ENCODE results near the gene USP37. TPM values are rescaled to one million over a fixed set of nuclear protein-coding genes. Genes with fewer than 3 reads are reported as not detected.
A peak's percentile ranks its signal among the peaks of the same experiment; 100 is the strongest.

Gene USP37
- total and polyA plus RNA-seq, 2 of the 13 experiments (the other 11 are each of a cell fraction or from before 2014, with no cell fraction given), result 6.5 to 30.6 TPM

- TF ChIP-seq, protein P1, sequence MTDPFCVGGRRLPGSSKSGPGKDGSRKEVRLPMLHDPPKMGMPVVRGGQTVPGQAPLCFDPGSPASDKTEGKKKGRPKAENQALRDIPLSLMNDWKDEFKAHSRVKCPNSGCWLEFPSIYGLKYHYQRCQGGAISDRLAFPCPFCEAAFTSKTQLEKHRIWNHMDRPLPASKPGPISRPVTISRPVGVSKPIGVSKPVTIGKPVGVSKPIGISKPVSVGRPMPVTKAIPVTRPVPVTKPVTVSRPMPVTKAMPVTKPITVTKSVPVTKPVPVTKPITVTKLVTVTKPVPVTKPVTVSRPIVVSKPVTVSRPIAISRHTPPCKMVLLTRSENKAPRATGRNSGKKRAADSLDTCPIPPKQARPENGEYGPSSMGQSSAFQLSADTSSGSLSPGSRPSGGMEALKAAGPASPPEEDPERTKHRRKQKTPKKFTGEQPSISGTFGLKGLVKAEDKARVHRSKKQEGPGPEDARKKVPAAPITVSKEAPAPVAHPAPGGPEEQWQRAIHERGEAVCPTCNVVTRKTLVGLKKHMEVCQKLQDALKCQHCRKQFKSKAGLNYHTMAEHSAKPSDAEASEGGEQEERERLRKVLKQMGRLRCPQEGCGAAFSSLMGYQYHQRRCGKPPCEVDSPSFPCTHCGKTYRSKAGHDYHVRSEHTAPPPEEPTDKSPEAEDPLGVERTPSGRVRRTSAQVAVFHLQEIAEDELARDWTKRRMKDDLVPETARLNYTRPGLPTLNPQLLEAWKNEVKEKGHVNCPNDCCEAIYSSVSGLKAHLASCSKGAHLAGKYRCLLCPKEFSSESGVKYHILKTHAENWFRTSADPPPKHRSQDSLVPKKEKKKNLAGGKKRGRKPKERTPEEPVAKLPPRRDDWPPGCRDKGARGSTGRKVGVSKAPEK (CRISPR knock-in tag; IDR thresholded peaks at IDR 0.05; ENCODE audit: borderline replicate concordance), result no peak
- TF ChIP-seq ZNF737 (CRISPR knock-in tag; IDR thresholded peaks at IDR 0.05; ENCODE audit: borderline replicate concordance), result no peak
- TF ChIP-seq, protein P2, sequence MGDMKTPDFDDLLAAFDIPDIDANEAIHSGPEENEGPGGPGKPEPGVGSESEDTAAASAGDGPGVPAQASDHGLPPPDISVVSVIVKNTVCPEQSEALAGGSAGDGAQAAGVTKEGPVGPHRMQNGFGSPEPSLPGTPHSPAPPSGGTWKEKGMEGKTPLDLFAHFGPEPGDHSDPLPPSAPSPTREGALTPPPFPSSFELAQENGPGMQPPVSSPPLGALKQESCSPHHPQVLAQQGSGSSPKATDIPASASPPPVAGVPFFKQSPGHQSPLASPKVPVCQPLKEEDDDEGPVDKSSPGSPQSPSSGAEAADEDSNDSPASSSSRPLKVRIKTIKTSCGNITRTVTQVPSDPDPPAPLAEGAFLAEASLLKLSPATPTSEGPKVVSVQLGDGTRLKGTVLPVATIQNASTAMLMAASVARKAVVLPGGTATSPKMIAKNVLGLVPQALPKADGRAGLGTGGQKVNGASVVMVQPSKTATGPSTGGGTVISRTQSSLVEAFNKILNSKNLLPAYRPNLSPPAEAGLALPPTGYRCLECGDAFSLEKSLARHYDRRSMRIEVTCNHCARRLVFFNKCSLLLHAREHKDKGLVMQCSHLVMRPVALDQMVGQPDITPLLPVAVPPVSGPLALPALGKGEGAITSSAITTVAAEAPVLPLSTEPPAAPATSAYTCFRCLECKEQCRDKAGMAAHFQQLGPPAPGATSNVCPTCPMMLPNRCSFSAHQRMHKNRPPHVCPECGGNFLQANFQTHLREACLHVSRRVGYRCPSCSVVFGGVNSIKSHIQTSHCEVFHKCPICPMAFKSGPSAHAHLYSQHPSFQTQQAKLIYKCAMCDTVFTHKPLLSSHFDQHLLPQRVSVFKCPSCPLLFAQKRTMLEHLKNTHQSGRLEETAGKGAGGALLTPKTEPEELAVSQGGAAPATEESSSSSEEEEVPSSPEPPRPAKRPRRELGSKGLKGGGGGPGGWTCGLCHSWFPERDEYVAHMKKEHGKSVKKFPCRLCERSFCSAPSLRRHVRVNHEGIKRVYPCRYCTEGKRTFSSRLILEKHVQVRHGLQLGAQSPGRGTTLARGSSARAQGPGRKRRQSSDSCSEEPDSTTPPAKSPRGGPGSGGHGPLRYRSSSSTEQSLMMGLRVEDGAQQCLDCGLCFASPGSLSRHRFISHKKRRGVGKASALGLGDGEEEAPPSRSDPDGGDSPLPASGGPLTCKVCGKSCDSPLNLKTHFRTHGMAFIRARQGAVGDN (CRISPR knock-in tag; IDR thresholded peaks at IDR 0.05), result peak; percentile 31; the same call in 1 of the 2 replicates
- TF ChIP-seq, protein P3, sequence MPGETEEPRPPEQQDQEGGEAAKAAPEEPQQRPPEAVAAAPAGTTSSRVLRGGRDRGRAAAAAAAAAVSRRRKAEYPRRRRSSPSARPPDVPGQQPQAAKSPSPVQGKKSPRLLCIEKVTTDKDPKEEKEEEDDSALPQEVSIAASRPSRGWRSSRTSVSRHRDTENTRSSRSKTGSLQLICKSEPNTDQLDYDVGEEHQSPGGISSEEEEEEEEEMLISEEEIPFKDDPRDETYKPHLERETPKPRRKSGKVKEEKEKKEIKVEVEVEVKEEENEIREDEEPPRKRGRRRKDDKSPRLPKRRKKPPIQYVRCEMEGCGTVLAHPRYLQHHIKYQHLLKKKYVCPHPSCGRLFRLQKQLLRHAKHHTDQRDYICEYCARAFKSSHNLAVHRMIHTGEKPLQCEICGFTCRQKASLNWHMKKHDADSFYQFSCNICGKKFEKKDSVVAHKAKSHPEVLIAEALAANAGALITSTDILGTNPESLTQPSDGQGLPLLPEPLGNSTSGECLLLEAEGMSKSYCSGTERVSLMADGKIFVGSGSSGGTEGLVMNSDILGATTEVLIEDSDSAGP (CRISPR knock-in tag; IDR thresholded peaks at IDR 0.05; ENCODE audit: borderline replicate concordance), result no peak
- TF ChIP-seq ZNF781 (CRISPR knock-in tag; IDR thresholded peaks at IDR 0.05; ENCODE audit: borderline replicate concordance, not compliant biosample characterization), result peak; percentile 50
- TF ChIP-seq ARNT (IDR thresholded peaks at IDR 0.05), result no peak
- no peak for TF ChIP-seq NRL (CRISPR knock-in tag; IDR thresholded peaks at IDR 0.05; ENCODE audit: borderline replicate concordance)
- no peak for TF ChIP-seq ZNF430 (CRISPR knock-in tag; IDR thresholded peaks at IDR 0.05)
- TF ChIP-seq ISX (CRISPR knock-in tag; conservative IDR thresholded peaks at IDR 0.05), result no peak
- TF ChIP-seq ZNF83 (CRISPR knock-in tag; IDR thresholded peaks at IDR 0.05; ENCODE audit: borderline replicate concordance), result no peak
- no peak for TF ChIP-seq PHF20 (CRISPR knock-in tag; IDR thresholded peaks at IDR 0.05)
- TF ChIP-seq FOXJ3 (CRISPR knock-in tag; IDR thresholded peaks at IDR 0.05; ENCODE audit: borderline replicate concordance), result no peak
- TF ChIP-seq PRMT3 (CRISPR knock-in tag; IDR thresholded peaks at IDR 0.05; ENCODE audit: borderline replicate concordance, low read depth), result no peak
- no peak for TF ChIP-seq SALL1 (CRISPR knock-in tag; IDR thresholded peaks at IDR 0.05)
Measured at GRCh38 chr2:218446547-218446946, 121.6 kb downstream of the USP37 start (continued).

All from HepG2 (cell line).